IMR-90 (cell line): ENCODE data around the gene CCT5. TPM values are rescaled to one million over a fixed set of nuclear protein-coding genes. Genes with fewer than 3 reads are reported as not detected.

ENCODE experiments used
- ATAC-seq: fragments of 200-7000 bp; cut with Tn5 transposase; 2 replicates; pipeline ENCODE4 v1.9.1; 2020; ENCODE audit warnings: low read depth, mild to moderate bottlenecking, moderate library complexity
- BruUV-seq: library from RNA; stranded (reverse); fragments of 400-500 nt; replicated peaks from 2 replicates; lab custom pipeline; 2021; lab: Mats Ljungman, UMichigan
- CTCF ChIA-PET: fragments of 300-600 bp; formaldehyde crosslinking; extraction: SDS; loops from one replicate; lab custom pipeline; 2021; ENCODE audit warnings: antibody characterized with exemption; lab: Yijun Ruan, JAX
- POLR2A ChIA-PET: fragments of 300-600 bp; sonication (Branson Sonifier 250); formaldehyde crosslinking; loops from one replicate; lab custom pipeline; 2022; ENCODE audit warnings: antibody characterized with exemption; ENCODE audit not compliant: unreplicated experiment; lab: Charles Lee
- DNase-seq: peaks from one replicate; pipeline ENCODE4 v3.0.0; 2013
- H2AFZ ChIP-seq: replicated peaks from 2 replicates; pipeline ENCODE3; 2013; ENCODE audit warnings: low read length, mild to moderate bottlenecking; ENCODE audit not compliant: poor library complexity
- H2AK5ac ChIP-seq: 2 replicates; pipeline ENCODE4 v1.6.1; 2013; ENCODE audit warnings: low read depth, low read length, inconsistent platforms
- H2AK9ac ChIP-seq: replicated peaks from 2 replicates; pipeline ENCODE3; 2013; ENCODE audit warnings: mild to moderate bottlenecking, low read depth, low read length, moderate library complexity; ENCODE audit not compliant: poor library complexity
- H2BK120ac ChIP-seq: 2 replicates; pipeline ENCODE4 v1.6.1; 2013; ENCODE audit warnings: low read depth, low read length, inconsistent platforms
- H2BK15ac ChIP-seq: 3 replicates; pipeline ENCODE4 v1.6.1; 2013; ENCODE audit warnings: low read depth, low read length, inconsistent platforms
- H2BK20ac ChIP-seq: 2 replicates; pipeline ENCODE4 v1.6.1; 2013; ENCODE audit warnings: low read depth, mild to moderate bottlenecking, inconsistent platforms, low read length, moderate library complexity
- H2BK5ac ChIP-seq: 2 replicates; pipeline ENCODE4 v1.6.1; 2013; ENCODE audit warnings: mild to moderate bottlenecking, low read depth, low read length, inconsistent platforms; ENCODE audit not compliant: poor library complexity, severe bottlenecking
- H3K14ac ChIP-seq: replicated peaks from 2 replicates; pipeline ENCODE4 v1.6.1; 2013; ENCODE audit warnings: low read depth, low read length, inconsistent platforms
- H3K18ac ChIP-seq: 2 replicates; pipeline ENCODE4 v1.6.1; 2013; ENCODE audit warnings: low read depth, low read length, control low read depth
- H3K23ac ChIP-seq: 2 replicates; pipeline ENCODE4 v1.6.1; 2013; ENCODE audit warnings: low read depth, low read length, inconsistent platforms
- H3K27ac ChIP-seq: 2 replicates; pipeline ENCODE4 v1.5.1; 2013; ENCODE audit warnings: mild to moderate bottlenecking, control low read depth, low read length; ENCODE audit not compliant: insufficient read depth
- H3K27me3 ChIP-seq: 2 replicates; pipeline ENCODE4 v1.6.1; 2013; ENCODE audit warnings: low read length; ENCODE audit not compliant: control insufficient read depth, insufficient read depth
- H3K36me3 ChIP-seq: 2 replicates; pipeline ENCODE4 v1.6.1; 2013; ENCODE audit warnings: low read length, mixed read lengths; ENCODE audit not compliant: control insufficient read depth, insufficient read depth
- H3K4ac ChIP-seq: 2 replicates; pipeline ENCODE4 v1.6.1; 2013; ENCODE audit warnings: low read depth, low read length, inconsistent platforms
- H3K4me1 ChIP-seq: 2 replicates; pipeline ENCODE4 v1.6.1; 2013; ENCODE audit warnings: low read length, mixed read lengths; ENCODE audit not compliant: control insufficient read depth, insufficient read depth
- H3K4me2 ChIP-seq: 2 replicates; pipeline ENCODE4 v1.6.1; 2013; ENCODE audit warnings: low read depth, mild to moderate bottlenecking, control low read depth, low read length, moderate library complexity
- H3K4me3 ChIP-seq: 2 replicates; pipeline ENCODE4 v1.5.1; 2013; ENCODE audit warnings: low read depth, mild to moderate bottlenecking, control low read depth, low read length, moderate library complexity; ENCODE audit not compliant: insufficient read depth
- H3K56ac ChIP-seq: 2 replicates; pipeline ENCODE4 v1.6.1; 2013; ENCODE audit warnings: low read length, inconsistent platforms; ENCODE audit not compliant: insufficient read depth; ENCODE audit errors: extremely low read depth
- H3K79me1 ChIP-seq, 2 experiments: 2 replicates each; pipeline ENCODE4 v1.6.1; 2013; ENCODE audit warnings: low read length in 2 of 2, inconsistent platforms in 1 of 2, low read depth in 1 of 2
- H3K9ac ChIP-seq: 2 replicates; pipeline ENCODE4 v1.6.1; 2013; ENCODE audit warnings: low read depth, low read length, control low read depth
- H3K9me1 ChIP-seq: 2 replicates; pipeline ENCODE4 v1.6.1; 2013; ENCODE audit warnings: low read length, inconsistent platforms; ENCODE audit not compliant: insufficient read depth
- H3K9me3 ChIP-seq: 2 replicates; pipeline ENCODE4 v1.6.1; 2013; ENCODE audit warnings: low read length; ENCODE audit not compliant: control insufficient read depth, insufficient read depth
- H4K20me1 ChIP-seq: 2 replicates; pipeline ENCODE4 v1.6.1; 2013; ENCODE audit warnings: low read length, inconsistent platforms; ENCODE audit not compliant: insufficient read depth
- H4K5ac ChIP-seq: 2 replicates; pipeline ENCODE4 v1.6.1; 2013; ENCODE audit warnings: mild to moderate bottlenecking, low read depth, low read length, control low read depth
- H4K8ac ChIP-seq, 2 experiments: 2 replicates each; pipeline ENCODE4 v1.6.1; 2013; ENCODE audit warnings: low read depth in 2 of 2, low read length in 2 of 2, control low read depth in 1 of 2, inconsistent platforms in 1 of 2
- H4K91ac ChIP-seq: 2 replicates; pipeline ENCODE4 v1.6.1; 2013; ENCODE audit warnings: low read depth, low read length, inconsistent platforms; ENCODE audit not compliant: insufficient read depth
- BHLHE40 ChIP-seq: fragments of 150-350 bp; IDR thresholded peaks from 2 replicates; pipeline ENCODE4 v1.6.1; 2016; ENCODE audit warnings: mild to moderate bottlenecking, low read depth, low read length
- CEBPB ChIP-seq: IDR thresholded peaks from 2 replicates; pipeline ENCODE4 v1.6.1; 2012; ENCODE audit warnings: low read depth, low read length, improper control_type of control experiment
- CHD1 ChIP-seq: IDR thresholded peaks from 2 replicates; pipeline ENCODE4 v1.6.1; 2012; ENCODE audit warnings: low read depth, low read length, improper control_type of control experiment
- FOS ChIP-seq: fragments of 150-350 bp; IDR thresholded peaks from 2 replicates; pipeline ENCODE4 v1.6.1; 2016; ENCODE audit warnings: low read depth, low read length
- MAFK ChIP-seq: IDR thresholded peaks from 2 replicates; pipeline ENCODE4 v1.6.1; 2012; ENCODE audit warnings: low read depth, low read length, improper control_type of control experiment
- MAZ ChIP-seq: IDR thresholded peaks from 2 replicates; pipeline ENCODE4 v1.6.1; 2012; ENCODE audit warnings: low read depth, mild to moderate bottlenecking, low read length, improper control_type of control experiment, moderate library complexity, borderline replicate concordance
- MXI1 ChIP-seq: IDR thresholded peaks from 2 replicates; pipeline ENCODE4 v1.6.1; 2012; ENCODE audit warnings: low read depth, mild to moderate bottlenecking, low read length, moderate library complexity, borderline replicate concordance
- NFE2L2 ChIP-seq: fragments of 150-350 bp; IDR thresholded peaks from 2 replicates; pipeline ENCODE4 v1.6.1; 2016; ENCODE audit warnings: low read depth, mild to moderate bottlenecking, low read length
- POLR2A ChIP-seq: IDR thresholded peaks from 2 replicates; pipeline ENCODE4 v1.6.1; 2012; ENCODE audit warnings: mild to moderate bottlenecking, low read depth, low read length
- RAD21 ChIP-seq: IDR thresholded peaks from 2 replicates; pipeline ENCODE4 v1.6.1; 2012; ENCODE audit warnings: low read length, improper control_type of control experiment
- RCOR1 ChIP-seq: IDR thresholded peaks from 2 replicates; pipeline ENCODE4 v1.6.1; 2012; ENCODE audit warnings: mild to moderate bottlenecking, low read length, improper control_type of control experiment; ENCODE audit not compliant: insufficient replicate concordance
- RFX5 ChIP-seq: IDR thresholded peaks from 2 replicates; pipeline ENCODE4 v1.8.0; 2012; ENCODE audit warnings: low read depth, mild to moderate bottlenecking, low read length, moderate library complexity
- SMC3 ChIP-seq: fragments of 150-350 bp; IDR thresholded peaks from 2 replicates; pipeline ENCODE4 v1.6.1; 2016; ENCODE audit warnings: low read depth, mild to moderate bottlenecking, antibody characterized with exemption, low read length, moderate library complexity
- WGBS, 2 experiments: methylation state at CpG; one replicate each; pipeline versions ENCODE4 v1.1.5 to v1.1.7; 2013; ENCODE audit warnings: missing lambda C conversion rate in 2 of 2; ENCODE audit not compliant: insufficient read length in 1 of 2; ENCODE audit errors: extremely low coverage in 2 of 2; 5-methylcytosine and 5-hydroxymethylcytosine counted together
- dilution Hi-C: fragments of 300-500 bp; cut with HindIII; formaldehyde crosslinking; loops from one replicate; pipeline ENCODE4 v1.14.3; 2018; ENCODE audit warnings: low sequenced_read_pairs; ENCODE audit not compliant: unreplicated experiment
- in situ Hi-C: fragments of 300-500 bp; cut with MboI; formaldehyde crosslinking; loops from 3 replicates; pipeline ENCODE4 v1.14.3; 2019; ENCODE audit warnings: low sequenced_read_pairs, inconsistent platforms, mixed read lengths
- intact Hi-C: fragments of 100-400 bp; cut with micrococcal nuclease; formaldehyde crosslinking; loops from 2 replicates; pipeline ENCODE4 v1.10.0; 2022
- polyA plus RNA-seq, 3 experiments: library from polyadenylated mRNA; depleted of rRNA; stranded (reverse); fragments of >200 nt; gene quantifications; 2 replicates each; pipeline ENCODE4 v1.2.3, GENCODE V29; 2012; ENCODE audit warnings: low replicate concordance in 1 of 3
- total RNA-seq: library from RNA; depleted of rRNA; stranded (reverse); fragments of >200 nt; gene quantifications from 2 replicates; pipeline ENCODE4 v1.2.3, GENCODE V29; 2012
- TF ChIP-seq, protein P1 (sequence below): fragments of 150-350 bp; IDR thresholded peaks from 2 replicates; pipeline ENCODE4 v1.6.1; 2017; ENCODE audit warnings: mild to moderate bottlenecking, antibody characterized with exemption, low read length, low read depth
- TF ChIP-seq, protein P2 (sequence below): fragments of 150-350 bp; IDR thresholded peaks from 2 replicates; pipeline ENCODE4 v1.6.1; 2016; ENCODE audit warnings: low read depth, mild to moderate bottlenecking, low read length, moderate library complexity, borderline replicate concordance
- TF ChIP-seq, protein P3 (sequence below): conservative IDR thresholded peaks from 2 replicates; pipeline ENCODE4 v1.5.1; 2012; ENCODE audit warnings: mild to moderate bottlenecking, low read depth, low read length, improper control_type of control experiment

Gene CCT5
- total and polyA plus RNA-seq, 2 of the 4 experiments (the other 2 are of a cell fraction): 358 to 481 TPM

DNA sequence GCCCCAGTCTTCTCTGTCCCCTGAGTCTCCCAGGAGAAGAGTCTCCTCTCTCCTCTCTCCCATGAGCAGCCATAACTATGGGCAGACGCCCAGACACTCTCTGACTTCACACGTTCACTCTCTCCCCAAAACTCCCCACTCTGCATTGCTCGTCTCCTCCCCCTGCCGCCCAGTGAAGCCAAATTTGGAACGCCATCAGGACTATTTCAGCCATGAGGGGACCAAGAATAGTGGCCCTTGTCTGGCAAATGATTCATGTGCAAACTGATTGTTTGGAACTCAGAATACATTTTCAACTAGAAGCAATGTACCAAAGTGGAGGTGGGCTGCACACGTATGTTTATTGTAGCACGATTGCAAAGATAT, 36.8 kb downstream of the CCT5 start:
- Histone ChIP-seq H3K18ac (no peak overlapping the region), H4K5ac (no peak overlapping the region), H3K4me3 (no peak overlapping the region), H2BK120ac (no peak overlapping the region), H3K79me1 (no peaks in the 10 kb centered on the region), H3K56ac (no peak overlapping the region), H2AK5ac (no peak overlapping the region), H3K4me2 (no peak overlapping the region), H2AK9ac (no peak overlapping the region), H3K9me3 (no peaks in the 10 kb centered on the region), H2BK15ac (no peak overlapping the region), H3K4me1 (no peaks in the 10 kb centered on the region; the same call in 1 of the 2 replicates), H3K4ac (no peak overlapping the region), H3K9ac (no peak overlapping the region), H4K91ac (no peak overlapping the region), H2AFZ (no peak overlapping the region), H3K14ac (no peak overlapping the region), H2BK5ac (no peak overlapping the region), H3K23ac (no peak overlapping the region), H3K27ac (no peak overlapping the region), H4K20me1 (no peaks in the 10 kb centered on the region), H2BK20ac (no peak overlapping the region), H3K27me3 (no peaks in the 10 kb centered on the region), H4K8ac (no peak overlapping the region), H3K36me3 (no peaks in the 10 kb centered on the region), H3K9me1 (0 out of 2 replicates have a peak, but pooled peaks cover 3% of the 10 kb centered on the region)
- no CpG with 5 or more reads among the region's 7 CpGs for WGBS, 2 experiments
- CTCF ChIA-PET: no interaction called here
- TF ChIP-seq BHLHE40 (no peak), SMC3 (no peak), RCOR1 (no peak), MXI1 (no peak), POLR2A (no peak), MAFK (no peak), RAD21 (no peak), CHD1 (no peak), CEBPB (no peak), RFX5 (no peak), FOS (no peak), MAZ (no peak), NFE2L2 (no peak)
- TF ChIP-seq, protein P1, sequence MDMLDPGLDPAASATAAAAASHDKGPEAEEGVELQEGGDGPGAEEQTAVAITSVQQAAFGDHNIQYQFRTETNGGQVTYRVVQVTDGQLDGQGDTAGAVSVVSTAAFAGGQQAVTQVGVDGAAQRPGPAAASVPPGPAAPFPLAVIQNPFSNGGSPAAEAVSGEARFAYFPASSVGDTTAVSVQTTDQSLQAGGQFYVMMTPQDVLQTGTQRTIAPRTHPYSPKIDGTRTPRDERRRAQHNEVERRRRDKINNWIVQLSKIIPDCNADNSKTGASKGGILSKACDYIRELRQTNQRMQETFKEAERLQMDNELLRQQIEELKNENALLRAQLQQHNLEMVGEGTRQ: no peak
- TF ChIP-seq, protein P2, sequence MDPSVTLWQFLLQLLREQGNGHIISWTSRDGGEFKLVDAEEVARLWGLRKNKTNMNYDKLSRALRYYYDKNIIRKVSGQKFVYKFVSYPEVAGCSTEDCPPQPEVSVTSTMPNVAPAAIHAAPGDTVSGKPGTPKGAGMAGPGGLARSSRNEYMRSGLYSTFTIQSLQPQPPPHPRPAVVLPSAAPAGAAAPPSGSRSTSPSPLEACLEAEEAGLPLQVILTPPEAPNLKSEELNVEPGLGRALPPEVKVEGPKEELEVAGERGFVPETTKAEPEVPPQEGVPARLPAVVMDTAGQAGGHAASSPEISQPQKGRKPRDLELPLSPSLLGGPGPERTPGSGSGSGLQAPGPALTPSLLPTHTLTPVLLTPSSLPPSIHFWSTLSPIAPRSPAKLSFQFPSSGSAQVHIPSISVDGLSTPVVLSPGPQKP: no peak
- TF ChIP-seq, protein P3, sequence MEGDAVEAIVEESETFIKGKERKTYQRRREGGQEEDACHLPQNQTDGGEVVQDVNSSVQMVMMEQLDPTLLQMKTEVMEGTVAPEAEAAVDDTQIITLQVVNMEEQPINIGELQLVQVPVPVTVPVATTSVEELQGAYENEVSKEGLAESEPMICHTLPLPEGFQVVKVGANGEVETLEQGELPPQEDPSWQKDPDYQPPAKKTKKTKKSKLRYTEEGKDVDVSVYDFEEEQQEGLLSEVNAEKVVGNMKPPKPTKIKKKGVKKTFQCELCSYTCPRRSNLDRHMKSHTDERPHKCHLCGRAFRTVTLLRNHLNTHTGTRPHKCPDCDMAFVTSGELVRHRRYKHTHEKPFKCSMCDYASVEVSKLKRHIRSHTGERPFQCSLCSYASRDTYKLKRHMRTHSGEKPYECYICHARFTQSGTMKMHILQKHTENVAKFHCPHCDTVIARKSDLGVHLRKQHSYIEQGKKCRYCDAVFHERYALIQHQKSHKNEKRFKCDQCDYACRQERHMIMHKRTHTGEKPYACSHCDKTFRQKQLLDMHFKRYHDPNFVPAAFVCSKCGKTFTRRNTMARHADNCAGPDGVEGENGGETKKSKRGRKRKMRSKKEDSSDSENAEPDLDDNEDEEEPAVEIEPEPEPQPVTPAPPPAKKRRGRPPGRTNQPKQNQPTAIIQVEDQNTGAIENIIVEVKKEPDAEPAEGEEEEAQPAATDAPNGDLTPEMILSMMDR: no peak
- DNase-seq (no peak), ATAC-seq (no peak)
- dilution Hi-C loops: no loop called here
- no TSS peak for BruUV-seq
- intact Hi-C loops: loop anchor here (5.0 kb wide), 1 partner anchor 45 kb away; no protein-coding TSS in a partner anchor
- POLR2A ChIA-PET: no interaction called here
- in situ Hi-C loops: loop anchor here (5.0 kb wide), 1 partner anchor 130 kb away; no protein-coding TSS in a partner anchor
